HCT116 (cell line): ENCODE measurements around the gene NAALADL2. TPM values are rescaled to one million over a fixed set of nuclear protein-coding genes. Genes with fewer than 3 reads are reported as not detected.

ENCODE experiments used
- ATAC-seq: fragments of 200-7000 bp; cut with Tn5 transposase; 2 replicates; pipeline ENCODE4 v1.9.1; 2020; ENCODE audit warnings: mild to moderate bottlenecking, moderate library complexity
- BruUV-seq: library from RNA; stranded (reverse); fragments of 400-500 nt; replicated peaks from 2 replicates; lab custom pipeline; 2021; lab: Mats Ljungman, UMichigan
- CTCF ChIA-PET: fragments of 300-600 bp; sonication (Branson Sonifier 250); formaldehyde crosslinking; loops from one replicate; lab custom pipeline; 2021; ENCODE audit warnings: antibody characterized with exemption; lab: Charles Lee
- POLR2A ChIA-PET: fragments of 300-600, 350-600 bp; sonication (Branson Sonifier 250); formaldehyde crosslinking; loops from one replicate; lab custom pipeline; 2021; ENCODE audit warnings: antibody characterized with exemption; lab: Charles Lee
- RAD21 ChIA-PET, 2 experiments: fragments of 300-600 bp; sonication (Branson Sonifier 250); formaldehyde crosslinking; loops; one replicate each; lab custom pipeline; 2023; ENCODE audit warnings: low total read pairs in 2 of 2; ENCODE audit not compliant: uncharacterized antibody in 2 of 2, unreplicated experiment in 2 of 2, low non-redundant PET in 1 of 2; lab: Charles Lee
- DNase-seq: peaks from one replicate; pipeline ENCODE4 v3.0.0-alpha.2; 2010; ENCODE audit warnings: low read depth, low spot score
- H2AFZ ChIP-seq: fragments of 200-600 bp; shearing (Covaris generic), sonication (generic); 2 replicates; pipeline ENCODE4 v1.6.1; 2017; ENCODE audit warnings: low read depth, mixed run types, mixed read lengths, antibody characterized with exemption, low read length; ENCODE audit not compliant: poor library complexity, severe bottlenecking
- H3K27ac ChIP-seq: 2 replicates; pipeline ENCODE4 v1.5.1; 2012; ENCODE audit warnings: low read depth, low read length
- H3K27me3 ChIP-seq: fragments of 200-600 bp; sonication (generic); 2 replicates; pipeline ENCODE4 v1.6.1; 2016; ENCODE audit warnings: mixed run types, low read length, mixed read lengths; ENCODE audit not compliant: insufficient read depth
- H3K36me3 ChIP-seq, 2 experiments: fragments of 200-500 bp in 1 of 2; fragments of 200-600 bp in 1 of 2; sonication (Bioruptor generic) in 1 of 2; sonication (generic) in 1 of 2; 2 replicates each; pipeline versions ENCODE4 v1.5.1 to v1.6.1; 2014 to 2016; ENCODE audit warnings: low read length in 2 of 2, inconsistent platforms in 1 of 2, mixed read lengths in 1 of 2, mixed run types in 1 of 2; ENCODE audit not compliant: insufficient read depth in 2 of 2, control insufficient read depth in 1 of 2
- H3K4me1 ChIP-seq, 2 experiments: fragments of 200-600 bp in 1 of 2; sonication (generic) in 1 of 2; 2 replicates each; pipeline versions ENCODE4 v1.5.1 to v1.6.1; 2012 to 2017; ENCODE audit warnings: low read length in 2 of 2, inconsistent platforms in 1 of 2, mild to moderate bottlenecking in 1 of 2, mixed read lengths in 1 of 2, mixed run types in 1 of 2, moderate library complexity in 1 of 2; ENCODE audit not compliant: insufficient read depth in 2 of 2, control insufficient read depth in 1 of 2
- H3K4me2 ChIP-seq: fragments of 200-600 bp; sonication (generic); 2 replicates; pipeline ENCODE4 v1.6.1; 2017; ENCODE audit warnings: mixed run types, low read length, mixed read lengths
- H3K4me3 ChIP-seq, 2 experiments: fragments of 200-600 bp in 1 of 2; sonication (generic) in 1 of 2; replicated peaks in 1 of 2; 2 replicates each; pipeline ENCODE4 v1.5.1; 2011 to 2016; ENCODE audit warnings: low read length in 2 of 2, control low read depth in 1 of 2, low read depth in 1 of 2, mild to moderate bottlenecking in 1 of 2, mixed read lengths in 1 of 2, mixed run types in 1 of 2
- H3K79me2 ChIP-seq: fragments of 200-600 bp; sonication (generic); 2 replicates; pipeline ENCODE4 v1.6.1; 2017; ENCODE audit warnings: mild to moderate bottlenecking, mixed run types, low read length, moderate library complexity, mixed read lengths; ENCODE audit not compliant: insufficient read depth
- H3K9ac ChIP-seq: fragments of 200-600 bp; sonication (generic); 2 replicates; pipeline ENCODE4 v1.6.1; 2016; ENCODE audit warnings: low read length, mixed read lengths
- H3K9me2 ChIP-seq: fragments of 200-600 bp; sonication (generic), shearing (Covaris generic); 2 replicates; pipeline ENCODE4 v1.6.1; 2017; ENCODE audit warnings: mixed run types, mild to moderate bottlenecking, moderate library complexity; ENCODE audit not compliant: insufficient read depth
- H3K9me3 ChIP-seq, 2 experiments: fragments of 200-500 bp in 1 of 2; fragments of 200-600 bp in 1 of 2; sonication (Bioruptor generic) in 1 of 2; sonication (generic) in 1 of 2; 2 replicates each; pipeline ENCODE4 v1.6.1; 2014 to 2017; ENCODE audit warnings: low read length in 2 of 2, mixed read lengths in 2 of 2, inconsistent platforms in 1 of 2, low read depth in 1 of 2, mild to moderate bottlenecking in 1 of 2, mixed run types in 1 of 2, moderate library complexity in 1 of 2; ENCODE audit not compliant: control insufficient read depth in 1 of 2, insufficient read depth in 1 of 2
- H4K20me1 ChIP-seq: fragments of 200-600 bp; sonication (generic), shearing (Covaris generic); 2 replicates; pipeline ENCODE4 v1.6.1; 2017; ENCODE audit warnings: mixed run types, mild to moderate bottlenecking, moderate library complexity; ENCODE audit not compliant: insufficient read depth
- CBX3 ChIP-seq: IDR thresholded peaks from 2 replicates; pipeline ENCODE4 v1.6.1; 2012; ENCODE audit warnings: low read depth
- CEBPB ChIP-seq: IDR thresholded peaks from 2 replicates; pipeline ENCODE4 v1.6.1; 2012; ENCODE audit warnings: low read depth
- EGR1 ChIP-seq: IDR thresholded peaks from 2 replicates; pipeline ENCODE4 v1.6.1; 2012; ENCODE audit warnings: low read depth
- EZH2phosphoT487 ChIP-seq: fragments of 200-600 bp; IDR thresholded peaks from 2 replicates; pipeline ENCODE4 v1.6.1; 2018; ENCODE audit warnings: antibody characterized with exemption, borderline replicate concordance
- MAX ChIP-seq: IDR thresholded peaks from 2 replicates; pipeline ENCODE4 v1.6.1; 2012
- POLR2A ChIP-seq: IDR thresholded peaks from 2 replicates; pipeline ENCODE4 v1.7.0; 2011; ENCODE audit warnings: borderline replicate concordance; ENCODE audit not compliant: insufficient read depth, insufficient read length; ENCODE audit errors: extremely low read depth
- SP1 ChIP-seq: IDR thresholded peaks from 2 replicates; pipeline ENCODE4 v1.6.1; 2012; ENCODE audit warnings: low read depth
- TCF7L2 ChIP-seq: IDR thresholded peaks from 2 replicates; pipeline ENCODE4 v1.7.0; 2011; ENCODE audit warnings: borderline replicate concordance, inconsistent platforms; ENCODE audit not compliant: insufficient read depth, insufficient read length; ENCODE audit errors: extremely low read depth
- ZBTB33 ChIP-seq: IDR thresholded peaks from 2 replicates; pipeline ENCODE4 v1.6.1; 2011; ENCODE audit warnings: mild to moderate bottlenecking, low read length, moderate library complexity; ENCODE audit not compliant: insufficient replicate concordance; ENCODE audit errors: extremely low read depth
- intact Hi-C: fragments of 100-400 bp; cut with micrococcal nuclease; formaldehyde crosslinking; loops from 2 replicates; pipeline ENCODE4 v1.10.0; 2022
- total RNA-seq: library from RNA; stranded (reverse); gene quantifications from one replicate; pipeline ENCODE4 v1.2.1, GENCODE V29; 2021; ENCODE audit not compliant: unreplicated experiment
- TF ChIP-seq, protein P1 (sequence below): IDR thresholded peaks from 2 replicates; pipeline ENCODE4 v1.6.1; 2012

NAALADL2 gene
- total RNA-seq, 1 experiment from 2014 or later = 2.9 TPM

- H4K20me1 ChIP-seq = no peaks in the 10 kb centered on the region
- no TSS peak for BruUV-seq
- RAD21 ChIA-PET = no interaction called here
- H3K27ac ChIP-seq = no peak overlapping the region
- CTCF ChIA-PET = no interaction called here
- no peak overlapping the region for H3K9ac ChIP-seq
- no peaks in the 10 kb centered on the region for H3K9me2 ChIP-seq
- POLR2A ChIA-PET = no interaction called here
- H3K4me1 ChIP-seq = no peaks in the 10 kb centered on the region
- no peak for TF ChIP-seq CEBPB
- no peak for TF ChIP-seq POLR2A
- no peak for TF ChIP-seq EGR1
- TF ChIP-seq MAX = no peak
- TF ChIP-seq, protein P1, sequence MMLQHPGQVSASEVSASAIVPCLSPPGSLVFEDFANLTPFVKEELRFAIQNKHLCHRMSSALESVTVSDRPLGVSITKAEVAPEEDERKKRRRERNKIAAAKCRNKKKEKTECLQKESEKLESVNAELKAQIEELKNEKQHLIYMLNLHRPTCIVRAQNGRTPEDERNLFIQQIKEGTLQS = no peak
- no peak for TF ChIP-seq CBX3
- no peak for TF ChIP-seq TCF7L2
- TF ChIP-seq SP1 = no peak
- no peak for TF ChIP-seq ZBTB33
- TF ChIP-seq EZH2phosphoT487 = no peak
- H3K4me3 ChIP-seq = no peak overlapping the region
- intact Hi-C loops = no loop called here
- ATAC-seq (no peak), DNase-seq (no peak)
- H3K79me2 ChIP-seq = no peaks in the 10 kb centered on the region
- no peaks in the 10 kb centered on the region for H3K36me3 ChIP-seq
- H3K4me2 ChIP-seq = no peak overlapping the region
- no peaks in the 10 kb centered on the region for H3K27me3 ChIP-seq
- H2AFZ ChIP-seq = no peak overlapping the region
- H3K9me3 ChIP-seq = no peaks in the 10 kb centered on the region
Measured at GRCh38 chr3:175356899-175357324, 497.8 kb downstream of the NAALADL2 start.
